ENCODE data around the gene SAE1. TPM values are rescaled to one million over a fixed set of nuclear protein-coding genes. Genes with fewer than 3 reads are reported as not detected.

Gene SAE1
- total and polyA plus RNA-seq, 2 experiments from 2014 or later: 115 to 236 TPM

- peak overlapping the region; percentile 98 for H3K27ac Mint-ChIP-seq
- Histone ChIP-seq H2AFZ (no peak overlapping the region), H3K36me3 (ENCODE audit: insufficient read depth) (peaks cover 57% of the 10 kb centered on the region), H3K27me3 (ENCODE audit: insufficient read depth) (no peaks in the 10 kb centered on the region), H3K27ac (ENCODE audit: low read depth) (peak overlapping the region; percentile 98), H4K20me1 (replicated peaks; ENCODE audit: insufficient read depth) (peaks cover 32% of the 10 kb centered on the region), H3K9me2 (ENCODE audit: insufficient read depth) (no peaks in the 10 kb centered on the region), H3K4me3 (peak overlapping the region; percentile 30), H3K4me1 (ENCODE audit: insufficient read depth) (peaks cover 35% of the 10 kb centered on the region), H3K4me2 (peak overlapping the region; percentile 65), H3K79me2 (replicated peaks; ENCODE audit: insufficient read depth) (peaks cover 71% of the 10 kb centered on the region), H3F3A (replicated peaks; ENCODE audit: low read depth) (peaks cover 42% of the 10 kb centered on the region)
- peaks cover 36% of the 10 kb centered on the region for H3K4me1 Mint-ChIP-seq
- DNase-seq (ENCODE audit: low spot score): no peak
- no peaks in the 10 kb centered on the region; the same call in 2 of the 3 replicates for H3K9me3 Mint-ChIP-seq
- peak; percentile 3; the same call in 2 of the 3 replicates for ATAC-seq
- H3K4me3 Mint-ChIP-seq: peak overlapping the region; percentile 40
- TF ChIP-seq REST (IDR thresholded peaks at IDR 0.05; ENCODE audit: unreplicated experiment) (no peak), EZH2phosphoT487 (IDR thresholded peaks at IDR 0.05; ENCODE audit: unreplicated experiment) (no peak), EZH2 (IDR thresholded peaks at IDR 0.05; ENCODE audit: low read depth, unreplicated experiment) (no peak)
- peaks cover 95% of the 10 kb centered on the region for H3K36me3 Mint-ChIP-seq (ENCODE audit: low read depth)
- peaks cover 9% of the 10 kb centered on the region for H3K27me3 Mint-ChIP-seq (ENCODE audit: insufficient read depth, low read depth, poor library complexity)
Measured at GRCh38 chr19:47156861-47157430, 26.3 kb downstream of the SAE1 start.

GRCh38 chr19:47157431-47158321 lies 27.0 kb downstream of the SAE1 start:
- Histone ChIP-seq H3K4me2 (peak overlapping the region; percentile 65), H2AFZ (no peak overlapping the region), H3K27me3 (ENCODE audit: insufficient read depth) (no peaks in the 10 kb centered on the region), H3K36me3 (ENCODE audit: insufficient read depth) (peaks cover 50% of the 10 kb centered on the region), H3K4me3 (peak overlapping the region; percentile 30), H3K79me2 (replicated peaks; ENCODE audit: insufficient read depth) (peaks cover 71% of the 10 kb centered on the region), H3K9me2 (ENCODE audit: insufficient read depth) (no peaks in the 10 kb centered on the region), H3K4me1 (ENCODE audit: insufficient read depth) (peaks cover 35% of the 10 kb centered on the region), H3K27ac (ENCODE audit: low read depth) (peak overlapping the region; percentile 98), H4K20me1 (replicated peaks; ENCODE audit: insufficient read depth) (peaks cover 26% of the 10 kb centered on the region), H3F3A (replicated peaks; ENCODE audit: low read depth) (peaks cover 35% of the 10 kb centered on the region)
- Mint-ChIP-seq H3K36me3 (ENCODE audit: low read depth) (peaks cover 94% of the 10 kb centered on the region), H3K4me1 (peaks cover 36% of the 10 kb centered on the region), H3K9me3 (no peaks in the 10 kb centered on the region; the same call in 2 of the 3 replicates), H3K27me3 (ENCODE audit: insufficient read depth, low read depth, poor library complexity) (peaks cover 10% of the 10 kb centered on the region), H3K4me3 (peak overlapping the region; percentile 40), H3K27ac (peak overlapping the region; percentile 98)
- TF ChIP-seq EZH2 (IDR thresholded peaks at IDR 0.05; ENCODE audit: low read depth, unreplicated experiment) (no peak), CTCF (conservative IDR thresholded peaks at IDR 0.05; ENCODE audit: low read depth in 2 of 2) (peak in 1 of 2 experiments; percentile 38; a peak in 1 of 4 replicates)
- ATAC-seq: peak; percentile 95
- DNase-seq (ENCODE audit: low spot score): peak; percentile 96

Data from GM23338 (cell line).